ENCODE data around the gene PIP4K2A. TPM values are rescaled to one million over a fixed set of nuclear protein-coding genes. Genes with fewer than 3 reads are reported as not detected.

The PIP4K2A gene
- total RNA-seq, 6 donors from 2014 or later = 20.5 to 70.2 (median 34.4) TPM

GRCh38 chr10:22640359-22640758 is 74.0 kb downstream of the PIP4K2A start:
- ATAC-seq (ENCODE audit: low FRiP score in 2 of 2) (no peak), DNase-seq (no peak)
- H3K4me1 ChIP-seq = peaks cover 0 to 24% (median 12%) of the 10 kb centered on the region in 4 donors
- H3K27ac ChIP-seq = no peak overlapping the region
- H3K4me3 ChIP-seq = no peak overlapping the region
- 83 to 90% methylated on average over 6 of the region's 6 CpGs for WGBS, 2 donors
- no peaks in the 10 kb centered on the region for H3K36me3 ChIP-seq
- no peaks in the 10 kb centered on the region for H3K27me3 ChIP-seq
- H3K9me3 ChIP-seq = no peaks in the 10 kb centered on the region
- TF ChIP-seq POLR2AphosphoS5 (IDR thresholded peaks at IDR 0.05) = no peak
- TF ChIP-seq EP300 (IDR thresholded peaks at IDR 0.05) = no peak
- TF ChIP-seq, protein P1, sequence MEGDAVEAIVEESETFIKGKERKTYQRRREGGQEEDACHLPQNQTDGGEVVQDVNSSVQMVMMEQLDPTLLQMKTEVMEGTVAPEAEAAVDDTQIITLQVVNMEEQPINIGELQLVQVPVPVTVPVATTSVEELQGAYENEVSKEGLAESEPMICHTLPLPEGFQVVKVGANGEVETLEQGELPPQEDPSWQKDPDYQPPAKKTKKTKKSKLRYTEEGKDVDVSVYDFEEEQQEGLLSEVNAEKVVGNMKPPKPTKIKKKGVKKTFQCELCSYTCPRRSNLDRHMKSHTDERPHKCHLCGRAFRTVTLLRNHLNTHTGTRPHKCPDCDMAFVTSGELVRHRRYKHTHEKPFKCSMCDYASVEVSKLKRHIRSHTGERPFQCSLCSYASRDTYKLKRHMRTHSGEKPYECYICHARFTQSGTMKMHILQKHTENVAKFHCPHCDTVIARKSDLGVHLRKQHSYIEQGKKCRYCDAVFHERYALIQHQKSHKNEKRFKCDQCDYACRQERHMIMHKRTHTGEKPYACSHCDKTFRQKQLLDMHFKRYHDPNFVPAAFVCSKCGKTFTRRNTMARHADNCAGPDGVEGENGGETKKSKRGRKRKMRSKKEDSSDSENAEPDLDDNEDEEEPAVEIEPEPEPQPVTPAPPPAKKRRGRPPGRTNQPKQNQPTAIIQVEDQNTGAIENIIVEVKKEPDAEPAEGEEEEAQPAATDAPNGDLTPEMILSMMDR (IDR thresholded peaks at IDR 0.05) = no peak

DNA sequence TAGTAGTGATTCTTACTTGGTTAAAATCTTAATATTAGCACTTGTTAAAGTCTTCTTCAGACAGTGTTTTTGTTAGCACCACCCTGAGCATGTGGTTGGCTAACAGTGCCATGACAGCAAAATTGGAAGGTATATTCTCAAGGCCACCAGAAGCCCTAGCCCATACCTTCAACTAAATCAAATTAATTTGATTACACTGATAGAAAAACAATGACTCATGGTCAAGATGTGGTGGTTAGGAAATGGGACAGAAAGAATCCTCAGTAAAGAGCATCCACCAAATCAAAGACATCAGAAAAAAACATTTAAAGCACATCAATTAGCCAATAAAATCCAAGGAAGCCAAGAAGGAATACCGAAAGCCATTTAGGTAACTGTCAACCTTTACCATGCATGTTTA is 75.5 kb downstream of the PIP4K2A start:
- DNase-seq (no peak), ATAC-seq (ENCODE audit: low FRiP score in 2 of 2) (no peak)
- 97 to 100% methylated on average over 1 of the region's 1 CpG for WGBS, 2 donors
- H3K27me3 ChIP-seq = no peaks in the 10 kb centered on the region
- no peaks in the 10 kb centered on the region for H3K9me3 ChIP-seq
- TF ChIP-seq POLR2A (IDR thresholded peaks at IDR 0.05) = no peak
- TF ChIP-seq, protein P1 (IDR thresholded peaks at IDR 0.05) = no peak
- no peak overlapping the region for H3K27ac ChIP-seq
- H3K4me3 ChIP-seq = no peak overlapping the region
- peaks cover 0 to 24% (median 9%) of the 10 kb centered on the region in 4 donors for H3K4me1 ChIP-seq
- no peaks in the 10 kb centered on the region for H3K36me3 ChIP-seq

- H3K4me3 ChIP-seq = no peak overlapping the region
- no peak for ATAC-seq (ENCODE audit: low FRiP score in 2 of 2)
- TF ChIP-seq EP300 (IDR thresholded peaks at IDR 0.05) (no peak), POLR2A (IDR thresholded peaks at IDR 0.05) (no peak), POLR2AphosphoS5 (IDR thresholded peaks at IDR 0.05) (no peak)
- TF ChIP-seq, protein P1 (IDR thresholded peaks at IDR 0.05) = no peak
Observed at GRCh38 chr10:22637491-22637890, 76.9 kb downstream of the PIP4K2A start.

GRCh38 chr10:22635650-22636049 is 78.7 kb downstream of the PIP4K2A start:
- peaks cover 6 to 34% (median 9%) of the 10 kb centered on the region in 4 donors for H3K4me1 ChIP-seq
- no peak for DNase-seq
- H3K9me3 ChIP-seq = no peaks in the 10 kb centered on the region
- H3K4me3 ChIP-seq = no peak overlapping the region
- H3K36me3 ChIP-seq = no peaks in the 10 kb centered on the region
- no peaks in the 10 kb centered on the region for H3K27me3 ChIP-seq
- H3K27ac ChIP-seq = peak overlapping the region in 2 of 4 donors; percentile 47 to 55
- ATAC-seq (ENCODE audit: low FRiP score in 2 of 2) = no peak
- WGBS, 2 donors = 76 to 90% methylated on average over 10 of the region's 10 CpGs
- TF ChIP-seq POLR2A (IDR thresholded peaks at IDR 0.05) = no peak
- no peak for TF ChIP-seq POLR2AphosphoS5 (IDR thresholded peaks at IDR 0.05)
- TF ChIP-seq EP300 (IDR thresholded peaks at IDR 0.05) = no peak
- TF ChIP-seq, protein P1 (IDR thresholded peaks at IDR 0.05) = no peak

More at GRCh38 chr10:22637491-22637890, 76.9 kb downstream of the PIP4K2A start:
- Histone ChIP-seq H3K27me3 (no peaks in the 10 kb centered on the region), H3K4me1 (peaks cover 0 to 18% (median 0%) of the 10 kb centered on the region in 4 donors), H3K9me3 (no peaks in the 10 kb centered on the region), H3K27ac (no peak overlapping the region), H3K36me3 (no peaks in the 10 kb centered on the region)
- DNase-seq = no peak
- WGBS, 2 donors = 87 to 89% methylated on average over 4 of the region's 4 CpGs
